SHP77 (cell line): Measurements from ENCODE around the gene TOR1A.

Source experiments
- DNase-seq, 2 experiments: peaks; one replicate each; lab custom pipeline; 2025; lab: John Stamatoyannopoulos, UW

Gene TOR1A, protein sequence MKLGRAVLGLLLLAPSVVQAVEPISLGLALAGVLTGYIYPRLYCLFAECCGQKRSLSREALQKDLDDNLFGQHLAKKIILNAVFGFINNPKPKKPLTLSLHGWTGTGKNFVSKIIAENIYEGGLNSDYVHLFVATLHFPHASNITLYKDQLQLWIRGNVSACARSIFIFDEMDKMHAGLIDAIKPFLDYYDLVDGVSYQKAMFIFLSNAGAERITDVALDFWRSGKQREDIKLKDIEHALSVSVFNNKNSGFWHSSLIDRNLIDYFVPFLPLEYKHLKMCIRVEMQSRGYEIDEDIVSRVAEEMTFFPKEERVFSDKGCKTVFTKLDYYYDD

DNA sequence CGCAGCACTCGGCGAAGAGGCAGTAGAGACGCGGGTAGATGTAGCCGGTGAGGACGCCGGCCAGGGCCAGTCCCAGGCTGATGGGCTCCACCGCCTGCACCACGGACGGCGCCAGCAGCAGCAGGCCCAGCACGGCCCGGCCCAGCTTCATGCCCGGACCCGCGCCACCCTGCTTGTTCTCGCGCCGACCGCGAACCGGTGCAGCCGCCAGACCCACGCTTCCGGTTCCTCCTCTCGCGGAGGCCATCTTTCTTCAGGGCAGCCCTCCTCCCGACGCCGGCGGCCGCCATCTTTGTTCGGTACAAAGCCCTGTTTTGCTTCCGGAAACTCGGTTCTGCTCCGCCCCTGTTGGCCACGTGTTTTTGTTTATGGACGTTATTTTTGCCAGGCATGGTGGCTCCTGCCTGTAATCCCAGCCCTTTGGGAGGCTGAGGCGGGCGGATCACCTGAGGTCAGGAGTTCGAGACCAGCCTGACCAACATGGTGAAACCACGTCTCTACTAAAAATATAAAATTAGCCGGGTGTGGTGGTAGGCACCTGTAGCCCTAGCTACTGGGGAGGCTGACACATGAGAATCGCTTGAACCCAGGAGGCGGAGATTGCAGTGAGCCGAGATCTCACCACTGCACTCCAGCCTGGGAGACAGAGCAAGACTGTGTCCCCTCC lies at the start of gene TOR1A:
TOR1A (minus strand) TSS at position 202 of the 667 bp plus-strand sequence; CDS start at position 151, 51 bp downstream.
- DNase-seq: peak; percentile 92 to 96

DNA sequence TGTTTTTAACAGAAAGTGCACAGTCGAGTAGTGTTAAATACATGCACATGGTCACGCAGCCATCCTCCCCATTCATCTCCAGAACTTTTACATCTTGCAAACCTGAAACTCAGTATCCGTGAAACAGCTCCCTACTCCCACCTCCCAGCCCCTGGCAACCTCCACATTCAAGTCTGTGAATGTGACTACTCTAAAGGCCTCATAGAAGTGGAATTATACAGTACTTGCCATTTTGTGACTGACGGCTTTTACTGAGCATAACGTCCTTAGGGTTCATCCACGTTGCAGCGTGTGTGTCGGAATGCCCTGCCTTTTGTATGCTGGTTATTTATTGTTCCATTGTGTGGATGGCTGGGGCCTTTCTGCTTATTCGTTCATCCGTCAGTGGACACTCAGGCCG lies 47.1 kb upstream of the TOR1A start:
- no peak for DNase-seq

DNA sequence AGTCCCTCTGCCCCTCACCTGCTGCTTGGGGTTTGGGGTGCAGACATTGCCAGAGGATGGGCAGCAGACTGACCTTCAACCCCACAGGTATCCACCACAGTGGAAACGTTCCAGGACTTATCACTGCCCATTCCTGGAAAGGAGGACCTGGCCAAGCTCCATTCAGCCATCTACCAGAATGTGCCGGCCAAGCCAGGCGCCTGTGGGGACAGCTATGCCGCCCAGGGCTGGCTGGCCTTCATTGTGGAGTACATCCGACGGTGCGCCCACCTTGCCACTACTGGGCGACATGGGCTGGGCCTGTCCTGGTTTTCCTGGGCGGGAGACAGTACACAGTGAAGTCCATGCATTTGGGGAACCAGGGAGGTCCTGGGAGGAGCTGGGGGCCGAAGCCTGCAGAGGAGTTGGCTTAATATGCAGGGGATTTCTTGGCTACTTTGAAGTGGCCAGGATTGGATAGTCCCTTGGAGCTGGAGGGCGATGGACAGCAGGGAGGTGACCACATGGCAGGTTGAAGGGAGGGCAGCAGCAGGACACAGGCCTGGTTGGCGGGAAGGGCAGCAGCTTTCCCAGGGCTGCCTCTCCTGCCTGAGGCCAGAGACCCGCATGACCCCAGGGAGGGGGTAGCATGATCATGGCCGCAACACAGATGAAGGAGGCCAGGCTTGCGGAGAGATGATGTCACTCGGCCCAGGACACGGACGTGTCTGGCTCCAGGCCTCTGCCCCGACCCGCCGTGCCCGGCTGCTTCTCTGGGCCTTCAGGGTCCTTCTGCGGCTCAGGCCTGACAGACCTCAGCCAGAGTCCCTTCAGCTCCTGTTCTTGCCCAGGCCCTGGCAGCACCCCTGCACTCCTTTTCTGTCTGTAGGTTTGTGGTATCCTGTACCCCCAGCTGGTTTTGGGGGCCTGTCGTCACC lies 45.9 kb upstream of the TOR1A start:
- DNase-seq: no peak

DNA sequence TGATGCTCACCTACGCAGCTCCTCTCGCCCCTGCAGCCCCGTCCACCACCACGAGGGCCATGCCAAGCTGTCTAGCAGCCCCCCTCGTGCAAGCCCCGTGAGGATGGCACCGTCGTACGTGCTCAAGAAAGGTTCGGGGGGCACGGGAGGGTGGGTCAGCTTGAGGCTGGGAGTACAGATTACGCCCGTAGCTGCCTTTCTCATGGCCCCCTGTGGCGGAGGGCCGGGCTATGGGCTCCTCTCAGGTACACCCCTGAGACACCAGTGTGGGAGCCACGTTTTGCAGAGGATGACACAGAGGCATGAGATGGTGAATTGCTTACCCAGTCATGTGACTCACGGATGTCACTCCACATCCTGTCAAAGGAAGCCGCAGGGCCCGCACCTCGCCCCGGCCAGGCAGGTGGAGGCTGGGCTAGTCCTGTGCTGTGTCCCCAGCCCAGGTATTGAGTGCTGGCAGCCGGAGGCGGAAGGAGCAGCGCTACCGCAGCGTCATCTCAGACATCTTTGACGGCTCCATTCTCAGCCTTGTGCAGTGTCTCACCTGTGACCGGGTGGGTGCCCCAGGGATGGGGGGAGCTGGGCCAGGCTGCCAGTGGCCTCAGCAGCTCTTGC lies 45.0 kb upstream of the TOR1A start:
- DNase-seq: no peak

DNA sequence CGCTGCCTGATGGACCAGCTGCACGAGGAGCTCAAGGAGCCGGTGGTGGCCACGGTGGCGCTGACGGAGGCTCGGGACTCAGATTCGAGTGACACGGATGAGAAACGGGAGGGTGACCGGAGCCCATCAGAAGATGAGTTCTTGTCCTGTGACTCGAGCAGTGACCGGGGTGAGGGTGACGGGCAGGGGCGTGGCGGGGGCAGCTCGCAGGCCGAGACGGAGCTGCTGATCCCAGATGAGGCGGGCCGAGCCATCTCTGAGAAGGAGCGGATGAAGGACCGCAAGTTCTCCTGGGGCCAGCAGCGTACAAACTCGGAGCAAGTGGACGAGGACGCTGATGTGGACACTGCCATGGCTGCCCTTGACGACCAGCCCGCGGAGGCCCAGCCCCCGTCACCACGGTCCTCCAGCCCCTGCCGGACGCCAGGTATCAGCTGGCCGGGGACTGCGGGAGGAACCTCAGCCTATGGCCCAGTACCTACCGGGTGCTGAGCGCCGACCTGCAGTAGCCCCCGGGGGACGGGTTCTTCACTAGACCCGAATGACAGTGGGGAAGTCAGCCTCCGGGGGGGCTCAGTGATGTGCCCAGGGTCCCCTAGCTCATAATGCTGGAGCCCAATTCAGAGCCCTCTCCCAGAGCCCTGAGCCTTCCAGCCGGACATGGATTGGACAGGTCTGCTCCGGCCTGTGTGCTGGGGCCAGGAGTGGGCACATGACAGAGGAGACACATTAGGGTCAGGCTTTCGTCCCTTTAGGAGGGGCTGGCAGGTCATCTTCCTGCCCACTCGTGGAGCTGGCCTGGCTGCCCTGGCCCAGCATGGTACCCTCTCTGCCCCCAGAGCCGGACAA lies 44.3 kb upstream of the TOR1A start:
- no peak for DNase-seq

DNA sequence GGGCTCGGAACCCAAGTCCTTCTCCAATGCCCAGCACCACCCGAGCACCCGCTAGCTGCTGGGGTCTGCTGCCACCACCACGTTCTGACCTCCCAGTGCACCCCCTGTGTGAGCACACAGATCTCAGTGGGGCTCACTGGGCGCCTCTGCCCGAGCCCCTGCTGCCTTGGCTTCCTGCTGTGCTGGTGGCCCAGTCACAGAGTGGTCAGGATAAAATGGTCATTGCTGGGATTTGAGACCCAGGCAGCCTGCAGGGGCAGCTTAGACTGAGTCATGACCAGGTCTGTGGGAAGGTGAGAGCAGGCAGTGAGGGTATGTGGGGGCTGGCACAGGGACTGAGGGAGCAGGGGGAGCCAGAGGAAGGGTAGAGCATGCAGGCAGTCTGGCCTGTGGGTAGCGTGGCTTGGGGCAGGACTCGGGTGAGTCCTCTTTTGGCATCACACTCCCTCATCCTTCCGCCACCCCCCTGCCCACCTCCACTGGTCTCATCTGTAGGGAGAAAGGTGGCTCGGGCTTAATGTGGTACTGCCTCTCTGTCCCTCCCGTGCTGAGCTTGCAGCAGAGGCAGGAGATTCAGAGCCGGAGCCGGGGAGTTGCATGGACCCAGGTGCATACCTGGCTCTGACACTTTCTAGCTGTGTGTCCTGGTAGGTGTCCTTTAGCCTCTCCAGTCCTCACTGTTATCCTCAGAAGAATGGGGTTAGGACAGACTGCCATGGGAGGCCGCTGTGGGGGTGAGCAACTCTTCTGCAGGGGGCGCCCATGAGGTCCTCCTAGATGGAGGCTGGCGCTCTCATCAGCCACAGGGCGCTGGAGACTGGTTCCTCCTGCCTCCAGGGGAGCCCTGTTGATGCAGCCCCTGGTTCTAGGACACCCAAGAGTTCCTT lies 43.4 kb upstream of the TOR1A start:
- no peak for DNase-seq

DNA sequence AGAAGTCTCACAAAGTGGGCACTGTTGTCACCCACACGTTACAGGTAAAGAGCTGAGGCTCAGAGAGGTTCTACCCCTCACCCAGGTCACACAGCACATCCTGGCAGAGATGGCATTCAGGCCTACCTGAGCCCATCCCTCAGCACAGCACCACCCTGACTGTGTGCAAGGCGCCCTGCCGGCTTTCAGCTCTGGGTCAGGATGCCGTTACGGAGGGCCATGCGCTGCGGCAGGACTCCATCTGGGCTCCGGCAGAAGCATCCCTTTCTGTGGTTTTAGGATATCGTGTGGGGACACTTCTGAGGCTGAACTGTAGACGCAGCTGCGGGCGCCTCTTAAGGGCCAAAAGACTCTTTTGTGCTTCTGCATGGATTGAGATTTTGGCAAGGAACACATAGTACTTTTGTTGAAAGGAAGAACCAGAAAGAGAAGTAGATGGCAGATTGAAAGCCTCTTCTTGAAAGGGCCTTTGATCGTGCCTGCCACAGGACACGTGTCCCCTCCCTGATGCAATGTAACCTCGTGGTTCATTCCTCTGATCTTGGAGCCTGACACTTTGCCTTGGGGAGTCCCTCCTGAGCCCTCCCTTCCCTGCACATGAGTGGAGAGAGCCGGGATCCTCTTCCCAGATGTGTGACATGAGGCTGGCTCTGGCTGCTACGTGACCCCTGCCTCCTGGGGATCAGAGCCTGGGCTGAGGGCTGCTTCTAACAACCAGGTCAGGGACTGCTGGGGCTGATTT lies 42.6 kb upstream of the TOR1A start:
- DNase-seq: no peak

DNA sequence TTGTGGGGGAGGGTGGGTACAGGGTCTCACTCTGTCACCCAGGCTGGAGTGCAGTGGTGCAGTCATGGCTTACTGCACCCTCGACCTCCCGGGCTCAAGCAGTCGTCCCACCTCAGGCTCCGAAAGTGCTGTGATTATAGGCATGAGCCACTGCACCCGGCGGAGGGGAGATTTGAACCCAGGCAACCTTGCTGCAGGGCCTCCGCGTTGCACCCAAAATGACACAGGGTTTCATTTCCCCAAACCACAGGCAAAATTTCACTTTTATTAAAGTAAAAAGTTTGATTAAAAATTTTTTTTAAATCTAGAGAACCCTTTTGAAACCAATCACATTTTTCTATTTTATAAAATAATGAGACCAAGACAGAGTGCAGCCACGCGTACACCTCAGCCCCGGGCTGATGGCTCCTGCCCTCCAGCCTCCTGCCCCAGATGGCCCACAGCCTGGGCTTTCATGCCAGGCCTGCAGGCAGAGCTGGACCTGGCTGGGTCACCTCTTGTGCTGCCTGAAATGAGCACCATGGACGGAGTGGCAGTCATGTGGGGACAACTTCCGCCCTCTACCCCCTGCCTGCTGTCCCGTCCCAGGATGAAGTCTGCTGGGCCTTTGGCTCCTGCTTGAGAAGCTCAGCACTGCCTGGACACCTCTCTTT lies 41.9 kb upstream of the TOR1A start:
- no peak for DNase-seq

DNA sequence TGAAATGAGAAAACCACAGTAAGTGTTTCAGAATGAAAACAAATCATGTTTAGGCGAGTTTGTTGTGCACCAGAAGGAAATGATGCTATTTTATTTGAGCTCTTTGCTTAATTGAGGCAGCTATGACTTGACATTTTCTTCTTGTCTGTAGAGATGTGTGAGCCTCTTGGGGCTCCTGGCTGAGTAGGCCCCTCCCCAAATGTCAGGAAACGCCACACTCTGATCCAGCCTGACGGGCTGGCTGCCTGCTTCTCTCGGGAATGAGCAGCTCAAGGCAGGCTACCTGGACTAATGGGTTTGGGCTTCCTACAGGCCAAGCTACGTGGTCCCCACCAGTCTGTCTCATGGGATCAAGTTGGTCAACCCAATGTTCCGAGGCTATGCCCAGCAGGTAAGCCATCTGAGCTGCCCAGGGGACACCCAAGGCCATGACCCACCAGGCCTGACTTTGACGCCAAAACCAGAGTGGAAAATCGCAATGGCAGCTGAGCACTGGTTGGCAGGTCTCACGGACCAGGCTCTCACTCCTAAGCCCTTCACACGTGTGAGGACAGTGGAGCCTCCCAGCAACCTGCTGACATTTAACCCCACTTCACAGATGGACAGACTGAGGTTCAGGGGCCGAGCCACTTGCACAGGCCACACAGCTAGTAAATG lies 41.2 kb upstream of the TOR1A start:
- no peak for DNase-seq

DNA sequence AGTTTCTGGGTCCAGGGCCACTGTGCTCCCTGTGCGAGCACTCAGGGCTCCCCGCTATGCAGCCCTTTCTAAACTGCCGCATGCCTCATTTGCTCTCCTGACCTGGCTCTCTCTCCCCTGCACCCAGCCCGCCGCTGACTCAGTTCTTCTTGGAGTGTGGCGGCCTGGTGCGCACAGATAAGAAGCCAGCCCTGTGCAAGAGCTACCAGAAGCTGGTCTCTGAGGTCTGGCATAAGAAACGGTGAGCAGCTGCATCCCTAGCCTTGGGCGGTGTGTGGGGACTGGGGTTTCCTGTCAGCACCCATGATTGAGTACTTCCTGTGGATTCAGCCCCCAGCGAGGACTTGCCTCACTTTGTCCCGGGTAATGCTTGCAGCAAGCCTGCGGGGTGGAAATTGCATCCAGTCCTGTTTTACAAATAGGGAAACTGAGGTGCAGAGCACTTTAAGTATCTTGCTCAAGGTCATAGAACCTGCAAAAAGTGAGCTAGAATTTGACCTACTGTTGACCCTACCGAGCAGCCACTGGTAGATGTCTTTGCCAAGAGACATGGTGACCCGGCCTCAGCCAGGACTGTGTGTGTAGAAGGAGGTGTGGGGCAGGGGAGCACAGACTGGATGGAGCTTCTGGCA lies 39.2 kb upstream of the TOR1A start:
- peak; percentile 69 to 78 for DNase-seq

DNA sequence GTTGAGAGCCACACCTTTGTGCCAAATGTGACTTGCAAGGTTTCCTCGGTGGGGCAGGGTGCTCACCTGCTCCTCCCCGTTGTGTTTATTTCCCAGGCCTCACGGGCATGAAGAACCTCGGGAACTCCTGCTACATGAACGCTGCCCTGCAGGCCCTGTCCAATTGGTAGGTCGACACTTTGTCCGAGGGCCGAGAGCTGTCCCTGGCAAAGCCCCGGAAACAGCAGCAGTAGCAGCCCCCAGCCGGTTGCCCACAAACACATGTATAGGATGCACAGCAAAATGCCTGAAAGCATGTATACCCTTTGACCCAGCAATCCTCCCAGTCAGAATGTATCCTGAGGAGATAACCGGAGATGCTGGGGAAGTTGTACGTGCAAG lies 37.5 kb upstream of the TOR1A start:
- DNase-seq: no peak

DNA sequence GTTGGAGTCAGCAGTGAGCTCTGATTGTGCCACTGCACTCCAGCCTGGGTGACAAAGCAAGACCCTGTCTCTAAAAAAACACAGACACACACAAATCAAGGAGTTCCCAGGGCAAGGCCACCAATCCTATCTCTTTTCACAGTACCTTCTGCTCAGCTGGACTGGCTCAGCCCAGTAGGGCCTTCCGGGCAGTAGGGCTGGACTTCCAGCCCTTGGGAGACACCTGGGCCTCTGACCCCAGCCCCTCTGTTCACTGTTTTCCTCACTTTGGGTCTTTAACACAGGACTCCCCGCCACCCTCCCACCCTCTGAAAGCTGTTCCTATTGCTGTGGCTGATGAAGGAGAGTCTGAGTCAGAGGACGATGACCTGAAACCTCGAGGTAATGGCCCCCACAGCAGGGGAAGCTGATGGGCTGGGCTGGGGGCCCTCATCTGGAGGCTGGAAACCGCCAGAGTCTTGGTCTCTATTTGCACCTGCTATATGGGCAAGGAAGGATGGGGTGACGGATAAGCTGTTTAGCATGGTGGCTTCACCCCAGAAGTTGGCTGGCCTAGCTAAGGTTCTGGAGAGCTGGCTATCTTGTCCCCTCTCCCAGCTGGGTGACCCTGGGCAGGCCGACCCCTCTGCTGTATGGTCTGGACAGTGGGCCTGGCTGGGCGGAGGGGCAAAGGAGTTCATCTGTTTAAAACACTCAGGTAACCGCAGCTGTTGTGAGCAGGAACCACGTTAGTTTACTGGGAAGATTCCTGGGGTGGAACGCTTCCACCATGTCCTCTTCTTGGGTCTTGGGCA lies 36.9 kb upstream of the TOR1A start:
- no peak for DNase-seq

DNA sequence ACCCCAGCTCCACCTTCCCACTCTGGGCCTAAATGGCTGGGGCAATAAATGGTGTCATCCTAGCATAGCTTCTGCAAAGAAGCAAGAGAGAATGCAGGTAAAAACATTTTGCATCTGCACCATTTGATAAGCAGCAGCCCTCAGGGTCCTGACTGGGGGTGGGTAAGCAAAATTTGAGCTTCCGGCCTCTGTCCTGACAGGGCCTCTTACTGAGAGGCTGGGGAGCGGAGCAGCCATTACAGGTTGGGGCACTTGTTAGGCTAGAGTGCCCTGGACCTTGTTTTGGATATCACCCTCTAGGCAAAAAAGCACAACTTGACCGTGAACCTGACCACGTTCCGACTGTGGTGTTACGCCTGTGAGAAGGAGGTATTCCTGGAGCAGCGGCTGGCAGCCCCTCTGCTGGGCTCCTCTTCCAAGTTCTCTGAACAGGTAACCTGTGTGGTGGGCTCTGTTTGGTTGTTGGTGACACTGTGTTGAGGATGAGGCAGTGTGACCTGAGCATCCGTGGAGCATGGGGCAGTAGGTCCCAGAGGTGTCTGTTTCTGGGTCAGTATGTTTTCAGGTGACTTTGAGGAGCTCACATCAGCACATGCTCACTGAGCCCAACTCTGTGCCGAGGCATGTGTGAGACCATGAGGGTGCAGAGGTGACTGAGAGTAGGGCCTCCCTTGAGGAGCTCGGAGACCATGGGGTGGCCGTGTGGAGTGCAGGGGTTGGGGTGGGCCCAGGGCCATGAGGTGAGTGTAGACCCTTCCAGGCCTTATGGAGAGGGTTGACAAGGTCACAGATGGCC lies 34.4 kb upstream of the TOR1A start:
- no peak for DNase-seq

DNA sequence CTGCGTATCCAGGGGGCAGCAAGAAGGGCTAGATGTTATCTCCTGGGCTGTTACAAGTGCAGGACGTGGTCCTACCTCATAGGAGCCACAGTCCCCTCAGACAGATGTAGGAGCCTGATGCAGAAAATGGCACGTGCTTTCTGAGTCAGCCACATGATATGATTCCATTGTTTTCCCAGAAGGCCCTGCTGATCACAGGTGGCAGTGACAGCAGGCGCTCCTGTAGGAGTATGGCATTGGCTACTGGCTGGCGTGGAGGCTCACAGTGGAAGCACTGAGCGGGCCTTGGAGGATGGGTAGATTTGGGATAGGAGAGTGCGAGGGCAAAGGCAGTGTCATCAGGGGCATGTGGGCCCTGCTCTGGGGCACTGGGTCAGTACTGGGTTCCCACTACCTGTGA lies 33.3 kb upstream of the TOR1A start:
- DNase-seq: no peak

DNA sequence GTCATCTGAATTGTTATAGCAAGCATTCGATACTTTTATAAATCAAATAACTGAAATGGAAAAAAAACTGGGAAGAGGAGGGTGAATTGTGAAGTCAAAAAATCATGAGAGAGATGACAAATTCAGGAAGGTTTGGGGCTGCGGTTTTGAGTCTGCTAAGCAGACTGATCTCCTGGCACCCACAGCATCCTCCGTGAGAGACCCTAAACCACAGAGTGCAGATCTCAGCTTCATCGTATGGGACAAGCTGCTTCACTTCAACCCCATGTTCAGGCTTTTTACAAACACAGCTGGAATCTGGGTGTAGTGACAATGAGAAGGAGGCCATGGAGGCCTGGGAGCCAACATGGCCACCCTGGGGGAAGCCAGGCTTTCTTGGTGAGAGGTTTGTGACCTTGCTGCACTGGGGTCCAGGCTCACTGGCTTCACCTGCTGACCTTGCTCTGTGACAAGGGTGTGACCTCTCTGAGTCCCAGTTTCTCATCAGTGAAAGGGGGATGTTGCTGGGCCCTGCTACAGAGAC lies 30.7 kb upstream of the TOR1A start:
- DNase-seq: no peak

DNA sequence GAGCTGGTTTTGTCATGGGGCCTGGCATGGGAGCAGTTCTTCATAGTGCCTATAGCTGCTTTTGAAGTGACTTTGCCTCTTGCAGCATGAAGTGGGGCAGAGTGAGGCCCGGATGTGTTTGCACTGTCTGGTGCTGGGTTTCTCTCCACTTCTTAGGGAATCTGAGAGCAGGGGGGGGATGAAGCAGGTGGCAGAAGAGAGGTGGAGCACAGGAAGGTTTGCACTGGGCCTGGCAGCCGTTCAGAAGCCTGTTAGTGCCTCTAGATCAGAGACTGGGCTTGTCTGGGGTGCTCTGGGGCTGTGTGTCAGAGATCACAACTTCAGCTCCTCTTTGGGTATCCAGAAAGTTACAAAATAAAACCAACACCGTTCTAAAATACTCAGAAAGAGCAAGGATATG lies 29.7 kb upstream of the TOR1A start:
- no peak for DNase-seq
